Fibroblast of skin of back (primary cell): Measurements from ENCODE around the gene FCN3. TPM values are rescaled to one million over a fixed set of nuclear protein-coding genes. Genes with fewer than 3 reads are reported as not detected.
"Not testable (repeated sequence)": the region's sequence is repeated elsewhere in the genome, so short reads cannot be mapped to it uniquely, and the experiment has no call there.

ENCODE experiments used
- DNase-seq: peaks from one replicate; pipeline ENCODE4 v3.0.0-alpha.2; 2013
- polyA plus RNA-seq, 2 experiments: library from polyadenylated mRNA; unstranded; fragments of 120-200 nt; gene quantifications; one replicate each; pipeline ENCODE4 v1.2.1, GENCODE V29; 2013; ENCODE audit not compliant: insufficient read length in 2 of 2

FCN3 gene
- not detected for polyA plus RNA-seq (2013, experiment 1 of 2; ENCODE audit: insufficient read length)
- polyA plus RNA-seq (2013, experiment 2 of 2; ENCODE audit: insufficient read length): 0.22 TPM

- DNase-seq: no peak
Observed at GRCh38 chr1:27374362-27375086, at the start of gene FCN3. FCN3 (minus strand) TSS chr1:27374824; CDS start chr1:27374818, 6 bp downstream.

- no peak for DNase-seq
Observed at GRCh38 chr1:27423709-27424108, 49.1 kb upstream of the FCN3 start.

DNA sequence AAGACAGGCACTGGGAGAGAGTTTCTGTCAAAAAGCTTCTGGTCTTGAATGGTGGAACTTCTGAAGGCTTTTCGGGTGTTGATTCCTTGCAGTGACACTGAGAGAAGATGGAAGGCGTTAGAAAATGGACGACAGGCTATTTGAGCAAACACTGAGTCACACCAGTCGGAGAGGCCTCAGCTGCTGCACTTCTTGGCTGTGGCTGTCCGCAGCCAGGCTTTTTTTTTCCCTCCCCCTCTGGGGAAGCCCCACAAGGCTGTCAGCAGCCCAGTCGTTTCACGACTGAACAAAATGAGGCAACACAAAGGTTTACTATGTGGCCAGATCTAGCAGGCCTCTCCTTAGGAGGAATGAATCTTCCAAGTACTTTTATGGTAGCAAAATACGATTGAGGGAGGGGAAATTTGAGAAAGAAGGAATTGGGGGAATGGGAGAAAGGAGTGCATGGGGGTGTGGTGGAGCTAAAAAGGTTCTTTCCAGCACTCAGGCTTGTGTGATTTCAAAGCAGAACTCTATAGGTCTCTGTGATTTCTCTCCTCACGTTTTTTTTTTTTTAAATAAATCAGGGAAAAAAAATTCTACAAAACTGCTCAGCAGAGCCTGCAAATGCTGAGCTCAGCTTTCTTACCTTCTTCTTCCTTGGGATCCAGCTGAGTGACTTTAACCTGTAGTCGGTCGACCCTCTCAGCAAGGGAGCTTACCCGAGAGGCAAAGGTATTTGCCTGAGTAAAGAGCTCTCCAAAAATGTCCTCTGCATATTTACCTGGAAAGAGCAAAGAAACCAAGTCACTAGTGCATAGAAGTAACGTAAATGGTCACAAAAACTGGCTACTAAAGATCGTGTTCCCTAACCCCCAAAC lies 43.9 kb upstream of the FCN3 start:
- DNase-seq: peak; percentile 93

GRCh38 chr1:27417713-27418112 lies 43.1 kb upstream of the FCN3 start:
- no peak for DNase-seq

GRCh38 chr1:27416387-27417111 lies 41.9 kb upstream of the FCN3 start:
- peak; percentile 67 for DNase-seq

GRCh38 chr1:27414091-27414490 lies 39.5 kb upstream of the FCN3 start:
- DNase-seq: no peak

DNA sequence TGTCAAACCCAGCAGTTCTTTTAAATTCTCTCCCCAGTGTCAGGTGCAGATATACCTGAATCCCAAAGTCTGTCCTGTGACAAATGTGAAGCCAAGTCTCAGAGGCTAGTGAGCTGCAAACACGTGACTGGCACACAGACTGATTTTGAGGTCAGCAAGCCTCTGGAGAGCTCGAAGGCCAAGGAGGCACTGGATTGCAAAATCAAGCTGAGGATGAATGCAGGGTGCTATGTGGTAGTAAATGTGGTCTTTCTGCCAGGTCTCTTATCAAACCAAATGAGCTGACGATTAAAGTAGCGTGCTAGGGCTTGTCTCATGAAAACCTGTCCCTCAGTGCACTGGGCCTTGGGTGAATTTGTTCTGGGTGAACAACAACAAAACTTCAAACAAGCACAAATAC lies 38.4 kb upstream of the FCN3 start:
- no peak for DNase-seq

GRCh38 chr1:27412502-27412901 lies 37.9 kb upstream of the FCN3 start:
- DNase-seq: no peak

GRCh38 chr1:27410709-27411108 lies 36.1 kb upstream of the FCN3 start:
- no peak for DNase-seq

- DNase-seq: no peak
Observed at GRCh38 chr1:27409669-27410068, 35.0 kb upstream of the FCN3 start.

GRCh38 chr1:27408151-27408550 lies 33.5 kb upstream of the FCN3 start:
- peak; percentile 53 for DNase-seq

GRCh38 chr1:27406791-27407190 lies 32.2 kb upstream of the FCN3 start:
- DNase-seq: not testable (repeated sequence)

DNA sequence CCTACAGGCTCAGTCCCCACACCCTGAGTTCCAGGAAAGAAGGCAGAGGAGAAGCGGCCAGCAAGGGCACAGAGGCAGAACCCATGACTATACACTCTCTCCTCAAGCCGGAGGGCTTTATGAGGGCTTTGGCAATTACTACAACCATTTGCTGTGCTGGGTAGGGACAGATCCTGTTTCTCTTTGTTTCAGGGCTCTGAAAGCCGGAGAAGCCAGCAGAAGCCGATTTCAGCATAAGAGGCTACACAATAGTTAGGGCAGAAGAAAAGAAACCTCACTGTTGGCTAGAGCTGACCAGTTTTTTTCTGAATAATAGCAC lies 31.7 kb upstream of the FCN3 start:
- no peak for DNase-seq

DNA sequence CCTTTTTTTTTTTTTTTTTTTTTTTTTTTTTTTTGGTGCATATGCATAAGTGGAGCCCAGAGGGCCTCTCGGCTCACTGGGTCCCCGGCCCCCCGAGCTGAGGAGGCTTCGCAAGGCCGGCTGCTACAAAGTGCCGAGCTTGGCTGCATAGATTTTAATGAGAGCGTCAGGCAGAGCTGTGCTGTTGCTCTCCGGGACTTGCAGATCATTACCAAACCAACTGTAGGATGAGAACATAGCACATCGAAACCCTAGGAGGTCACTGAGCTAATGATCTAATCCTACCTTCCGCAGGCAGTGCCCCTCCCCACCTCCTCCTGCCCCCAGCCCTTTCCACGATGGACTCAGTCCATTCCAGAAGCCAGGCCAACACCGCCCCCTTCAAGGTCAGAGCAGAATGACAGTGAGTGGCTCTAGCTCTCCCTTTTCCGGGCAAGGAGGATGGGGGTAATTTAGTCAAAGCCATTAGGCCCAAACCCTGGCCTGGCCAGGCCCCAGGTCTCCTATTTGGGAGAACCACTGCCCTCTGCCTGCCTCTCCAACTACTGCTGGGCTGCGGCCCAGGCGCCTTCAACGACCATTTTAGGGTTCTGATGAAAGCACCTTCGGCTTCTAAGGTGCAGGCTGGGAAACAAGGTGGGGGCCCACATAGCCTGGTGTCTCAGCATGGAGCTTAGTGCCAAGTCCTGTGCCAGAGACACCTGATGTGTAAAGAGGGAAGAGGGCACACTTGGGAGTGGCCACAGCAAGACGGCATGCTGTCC lies 31.2 kb upstream of the FCN3 start:
- DNase-seq: not testable (repeated sequence)

- DNase-seq: peak; percentile 86
Observed at GRCh38 chr1:27405074-27405473, 30.4 kb upstream of the FCN3 start.

DNA sequence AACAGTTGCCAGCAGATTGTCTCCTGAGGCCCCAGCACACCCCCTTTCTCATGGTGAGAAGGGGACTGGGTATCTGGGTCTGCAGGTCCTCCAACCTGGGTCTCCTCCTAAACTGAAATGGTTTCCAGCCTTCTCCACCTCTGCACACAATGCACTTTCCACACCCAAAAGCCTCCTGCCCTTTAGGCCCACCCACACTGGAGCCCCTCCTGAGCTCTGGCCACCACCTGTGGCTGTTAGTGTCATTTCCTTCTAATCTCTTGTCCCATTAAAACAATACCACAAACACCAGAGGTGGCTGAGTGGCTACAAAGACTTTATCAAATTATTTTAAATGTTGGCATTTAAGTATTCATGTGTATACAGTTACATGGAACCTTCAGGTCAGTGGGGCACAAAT lies 29.3 kb upstream of the FCN3 start:
- DNase-seq: no peak

DNA sequence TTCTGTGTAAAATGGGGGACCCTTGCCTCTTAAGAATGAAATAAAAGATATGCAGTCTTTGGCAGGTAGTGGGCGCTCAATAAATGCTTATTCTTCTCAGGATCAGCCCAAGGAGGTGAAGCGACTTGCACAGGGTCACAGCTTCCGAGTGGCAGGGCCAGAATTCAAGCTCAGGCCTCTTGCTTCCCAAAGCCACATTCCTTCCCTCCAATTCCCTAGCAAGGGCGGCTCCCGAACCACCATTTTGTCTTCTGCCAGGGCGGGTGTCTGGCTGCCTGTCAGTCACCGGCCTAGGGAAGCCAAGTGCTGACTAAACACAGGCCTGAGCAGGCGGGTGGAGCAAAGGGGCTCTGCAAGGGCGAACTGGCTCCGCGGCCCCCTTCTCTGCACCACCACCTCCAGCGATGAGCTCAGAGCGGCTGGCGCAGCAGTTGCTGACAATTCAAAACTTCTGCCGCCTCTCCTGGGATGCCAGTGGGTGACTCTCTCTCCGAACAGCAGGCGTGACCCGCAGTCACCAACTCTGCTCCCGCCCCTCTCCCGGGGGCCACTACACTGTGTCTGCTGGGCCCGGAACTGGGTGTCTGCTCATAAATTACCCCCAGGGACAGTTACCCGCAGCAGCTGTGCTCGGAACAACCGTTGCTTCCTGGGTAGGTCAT lies 28.6 kb upstream of the FCN3 start:
- DNase-seq: peak; percentile 81

- peak; percentile 57 for DNase-seq
Observed at GRCh38 chr1:27402349-27402754, 27.7 kb upstream of the FCN3 start.

DNA sequence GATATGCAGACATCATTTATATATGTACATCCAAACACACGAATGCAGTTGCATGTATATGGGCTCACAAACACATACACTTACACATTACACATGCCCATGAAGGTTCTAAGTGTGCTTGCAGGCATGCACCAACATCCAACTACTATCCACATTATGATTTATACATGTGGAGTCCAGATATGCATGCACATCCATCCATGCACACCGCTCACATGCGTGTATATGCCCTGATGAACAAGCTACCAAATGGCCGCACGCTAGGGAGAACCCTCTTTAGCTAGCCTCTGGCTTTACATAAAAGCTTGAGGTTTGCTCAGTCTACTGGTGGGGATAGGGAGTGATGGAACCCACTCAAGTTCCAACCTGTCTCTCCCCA lies 26.3 kb upstream of the FCN3 start:
- DNase-seq: no peak

DNA sequence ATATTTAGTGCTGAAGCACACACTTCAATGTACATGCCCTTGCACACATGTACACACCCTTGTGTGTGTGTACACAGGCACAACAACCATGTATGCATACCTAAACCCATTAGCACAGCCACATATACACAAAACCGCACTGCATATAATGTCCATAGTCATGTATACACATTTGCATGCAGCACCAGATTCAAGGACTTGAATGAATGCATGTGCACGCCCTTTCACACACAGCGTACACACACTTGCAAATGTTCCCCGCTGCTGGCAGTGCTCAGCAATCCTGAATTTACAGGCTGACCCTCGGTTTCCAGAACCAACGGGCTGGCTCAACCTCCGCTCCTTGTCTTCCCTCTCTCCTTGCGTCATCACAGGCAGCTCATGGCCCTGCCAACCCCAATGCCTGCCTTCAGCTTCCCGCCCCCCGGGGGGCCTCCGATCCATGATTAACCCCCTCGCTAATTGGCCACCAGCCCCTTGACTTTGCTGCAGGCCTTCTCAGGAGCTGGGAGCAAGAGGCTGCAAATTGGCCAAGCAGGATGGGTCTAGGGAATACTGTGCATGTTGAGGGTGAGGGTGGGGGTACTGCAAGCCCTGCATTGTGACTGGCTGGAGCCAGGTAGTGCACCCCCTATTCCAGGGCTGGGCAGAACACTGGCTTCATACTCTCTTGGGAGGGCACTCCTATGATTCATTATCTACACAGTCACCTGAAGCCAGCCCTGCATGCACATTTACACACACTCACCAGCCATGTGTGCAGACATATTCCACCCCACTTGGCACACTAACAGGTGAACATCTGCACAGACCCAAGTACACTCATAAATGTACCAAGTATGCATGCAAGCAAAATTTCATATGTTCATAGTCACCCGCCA lies 25.7 kb upstream of the FCN3 start:
- DNase-seq: no peak
